ENCODE measurements around the gene PLA2G2F. TPM values are rescaled to one million over a fixed set of nuclear protein-coding genes. Genes with fewer than 3 reads are reported as not detected.

PLA2G2F gene
- total and polyA plus RNA-seq, 2 of the 8 experiments (the other 6 are each of a cell fraction or from before 2014, with no cell fraction given) = not detected

- no peak for TF ChIP-seq EP300 (IDR thresholded peaks at IDR 0.05; ENCODE audit: borderline replicate concordance in 1 of 2, low read depth in 2 of 2, low read length in 2 of 2)
- TF ChIP-seq ATF3 (IDR thresholded peaks at IDR 0.05; ENCODE audit: insufficient read depth, low read depth, low read length) = no peak
- TF ChIP-seq RAD21 (IDR thresholded peaks at IDR 0.05 in 1 of 2, conservative IDR thresholded peaks at IDR 0.05 in 1 of 2; ENCODE audit: low read depth in 2 of 2, low read length in 2 of 2) = peak; percentile 87 to 90
- peak; percentile 67 to 89 (median 79) for TF ChIP-seq CTCF (IDR thresholded peaks at IDR 0.05; ENCODE audit: control extremely low read depth in 1 of 3, insufficient read depth in 1 of 3, low read depth in 1 of 3, low read length in 3 of 3)
- no peak for TF ChIP-seq CEBPB (IDR thresholded peaks at IDR 0.05; ENCODE audit: low read depth, low read length)
Measured at GRCh38 chr1:20100632-20101355, 38.3 kb upstream of the PLA2G2F start (continued).
